Mesothelial cell of epicardium (in vitro differentiated cells): Measurements from ENCODE around the gene DHRS11. TPM values are rescaled to one million over a fixed set of nuclear protein-coding genes. Genes with fewer than 3 reads are reported as not detected.
A peak's percentile ranks its signal among the peaks of the same experiment; 100 is the strongest.

Source experiments
- DNase-seq, 2 experiments: peaks; one replicate each; pipeline ENCODE4 v3.0.0; 2021; ENCODE audit warnings: low spot score in 2 of 2; ENCODE audit not compliant: unreplicated experiment in 2 of 2
- H3K27ac Mint-ChIP-seq: 2 replicates; pipeline ENCODE4 v1.8.0; 2021; ENCODE audit warnings: mixed read lengths
- H3K27me3 Mint-ChIP-seq: 2 replicates; pipeline ENCODE4 v1.8.0; 2021; ENCODE audit warnings: low read depth, mixed read lengths
- H3K36me3 Mint-ChIP-seq: 2 replicates; pipeline ENCODE4 v1.8.0; 2021; ENCODE audit warnings: mixed read lengths
- H3K4me1 Mint-ChIP-seq: 2 replicates; pipeline ENCODE4 v1.8.0; 2021; ENCODE audit warnings: mixed read lengths
- H3K4me3 Mint-ChIP-seq: 2 replicates; pipeline ENCODE4 v1.8.0; 2021; ENCODE audit warnings: mild to moderate bottlenecking, moderate library complexity, mixed read lengths
- H3K9me3 Mint-ChIP-seq: 2 replicates; pipeline ENCODE4 v1.8.0; 2021; ENCODE audit warnings: mixed read lengths
- total RNA-seq: library from RNA; stranded (reverse); gene quantifications from 3 replicates; pipeline ENCODE4 v1.2.1, GENCODE V29; 2021
- TF ChIP-seq, protein P1 (sequence below): fragments of 200-600 bp; sonication (generic); IDR thresholded peaks from one replicate; pipeline ENCODE4 v1.5.0; 2021; ENCODE audit warnings: antibody characterized with exemption; ENCODE audit not compliant: unreplicated experiment

Gene DHRS11
- total RNA-seq, 1 donor from 2014 or later = 15.0 TPM

DNA sequence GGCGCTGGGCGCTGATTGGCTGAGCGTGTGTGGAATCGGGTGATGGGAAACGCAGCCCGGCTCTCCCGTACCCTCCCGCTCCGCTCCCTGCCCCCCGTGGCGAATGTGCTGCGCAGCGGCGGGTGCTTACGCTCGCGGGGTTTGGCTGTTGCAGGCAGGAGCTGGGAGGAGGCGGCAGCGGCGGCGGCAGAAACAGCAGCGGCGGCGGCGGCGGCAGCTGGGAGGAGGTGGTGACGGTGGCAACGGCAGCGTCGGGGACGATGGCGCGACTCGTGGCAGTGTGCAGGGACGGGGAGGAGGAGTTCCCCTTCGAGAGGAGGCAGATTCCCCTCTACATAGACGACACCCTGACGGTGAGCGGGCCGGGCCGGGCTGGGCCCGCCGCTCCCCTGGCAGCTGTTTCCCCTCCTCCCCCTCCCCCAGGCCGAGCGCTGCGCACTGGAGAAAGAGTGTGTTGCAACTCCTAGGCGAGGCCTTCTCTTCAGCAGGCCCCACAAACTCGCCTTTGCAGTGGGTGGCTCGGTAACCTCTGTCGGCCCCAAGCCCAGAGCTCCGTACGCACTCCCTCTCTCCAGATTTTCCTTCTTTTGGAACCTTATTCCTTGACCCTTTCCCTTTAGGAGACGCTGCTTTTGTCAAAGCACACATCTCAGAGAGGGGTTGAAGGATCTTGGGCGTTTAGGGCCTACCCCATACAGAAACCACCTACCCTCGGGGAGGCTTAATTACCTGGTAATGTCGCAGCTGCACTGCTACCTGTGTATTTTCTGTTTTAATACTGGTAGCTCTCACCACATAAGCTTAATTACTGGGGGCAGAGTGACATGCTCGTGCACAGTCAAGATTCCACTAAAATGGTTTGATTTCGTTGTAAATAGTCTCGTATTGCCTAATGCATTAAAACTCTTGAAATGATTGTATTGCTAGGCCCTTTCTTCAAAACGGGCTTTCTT lies 45.9 kb upstream of the DHRS11 start:
- peak; percentile 97 for DNase-seq
- Mint-ChIP-seq H3K9me3 (no peaks in the 10 kb centered on the region), H3K27me3 (no peaks in the 10 kb centered on the region), H3K4me1 (peaks cover 29% of the 10 kb centered on the region), H3K36me3 (peaks cover 2% of the 10 kb centered on the region), H3K4me3 (peak overlapping the region; percentile 88), H3K27ac (peak overlapping the region; percentile 98)
- TF ChIP-seq, protein P1, sequence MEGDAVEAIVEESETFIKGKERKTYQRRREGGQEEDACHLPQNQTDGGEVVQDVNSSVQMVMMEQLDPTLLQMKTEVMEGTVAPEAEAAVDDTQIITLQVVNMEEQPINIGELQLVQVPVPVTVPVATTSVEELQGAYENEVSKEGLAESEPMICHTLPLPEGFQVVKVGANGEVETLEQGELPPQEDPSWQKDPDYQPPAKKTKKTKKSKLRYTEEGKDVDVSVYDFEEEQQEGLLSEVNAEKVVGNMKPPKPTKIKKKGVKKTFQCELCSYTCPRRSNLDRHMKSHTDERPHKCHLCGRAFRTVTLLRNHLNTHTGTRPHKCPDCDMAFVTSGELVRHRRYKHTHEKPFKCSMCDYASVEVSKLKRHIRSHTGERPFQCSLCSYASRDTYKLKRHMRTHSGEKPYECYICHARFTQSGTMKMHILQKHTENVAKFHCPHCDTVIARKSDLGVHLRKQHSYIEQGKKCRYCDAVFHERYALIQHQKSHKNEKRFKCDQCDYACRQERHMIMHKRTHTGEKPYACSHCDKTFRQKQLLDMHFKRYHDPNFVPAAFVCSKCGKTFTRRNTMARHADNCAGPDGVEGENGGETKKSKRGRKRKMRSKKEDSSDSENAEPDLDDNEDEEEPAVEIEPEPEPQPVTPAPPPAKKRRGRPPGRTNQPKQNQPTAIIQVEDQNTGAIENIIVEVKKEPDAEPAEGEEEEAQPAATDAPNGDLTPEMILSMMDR = no peak

DNA sequence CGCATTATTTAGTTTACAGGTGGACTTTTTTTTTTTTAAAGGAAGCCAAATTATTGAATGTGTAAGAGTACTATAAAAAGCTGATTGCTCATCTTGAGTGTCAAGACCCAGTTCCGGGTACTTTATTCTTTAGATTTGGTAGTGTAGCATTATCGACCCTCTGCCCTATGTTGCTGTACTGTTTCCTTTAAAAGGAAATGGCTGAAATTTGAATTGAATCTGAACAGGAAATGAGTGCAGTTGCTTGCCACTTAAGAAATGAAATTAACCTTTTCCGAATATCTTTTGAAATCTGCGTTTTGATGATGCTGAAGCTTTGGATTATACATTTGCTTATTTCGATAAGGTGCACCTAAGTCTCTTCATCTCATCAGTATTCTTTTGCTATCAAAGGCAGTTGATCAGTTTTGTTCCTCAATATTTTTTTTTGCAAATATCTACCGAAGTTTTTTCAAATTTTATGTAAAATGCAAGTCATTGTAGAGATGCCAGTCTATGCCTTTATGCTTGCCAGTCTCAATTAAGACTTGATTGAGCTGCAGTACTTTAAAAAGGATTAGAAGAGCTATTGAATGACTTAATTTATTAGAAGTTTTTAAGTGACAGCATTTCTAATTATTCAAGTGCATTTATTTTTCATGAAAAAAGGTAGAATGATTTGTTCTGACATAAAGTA lies 45.1 kb upstream of the DHRS11 start:
- Mint-ChIP-seq H3K9me3 (no peaks in the 10 kb centered on the region), H3K4me3 (peak overlapping the region; percentile 88), H3K36me3 (peaks cover 2% of the 10 kb centered on the region), H3K27ac (peak overlapping the region; percentile 98), H3K4me1 (peaks cover 29% of the 10 kb centered on the region), H3K27me3 (no peaks in the 10 kb centered on the region)
- DNase-seq = no peak
- TF ChIP-seq, protein P1 = no peak

DNA sequence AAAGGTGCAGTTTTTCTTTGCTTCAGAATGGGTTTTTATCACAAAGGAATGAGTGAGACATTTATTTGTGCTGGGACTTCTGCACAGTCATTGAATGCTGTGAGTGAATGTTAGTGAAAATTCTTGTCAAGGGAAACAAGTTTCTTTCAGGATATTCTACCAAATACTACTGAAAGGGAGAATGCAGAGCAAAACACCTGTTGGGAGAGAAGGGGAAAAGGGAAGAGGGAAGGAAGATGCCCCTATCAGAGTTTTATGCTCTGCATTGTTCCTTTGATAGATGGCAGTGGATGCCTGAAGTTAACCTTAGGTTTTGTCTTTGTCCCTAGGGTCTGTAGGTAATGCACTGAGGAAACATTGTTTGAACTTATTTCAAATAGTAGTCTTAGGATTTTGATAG lies 43.9 kb upstream of the DHRS11 start:
- peaks cover 29% of the 10 kb centered on the region for H3K4me1 Mint-ChIP-seq
- H3K4me3 Mint-ChIP-seq = peak overlapping the region; percentile 7
- H3K9me3 Mint-ChIP-seq = no peaks in the 10 kb centered on the region
- peaks cover 2% of the 10 kb centered on the region for H3K36me3 Mint-ChIP-seq
- H3K27ac Mint-ChIP-seq = peak overlapping the region; percentile 98
- no peaks in the 10 kb centered on the region for H3K27me3 Mint-ChIP-seq
- DNase-seq = no peak
- TF ChIP-seq, protein P1 = no peak

DNA sequence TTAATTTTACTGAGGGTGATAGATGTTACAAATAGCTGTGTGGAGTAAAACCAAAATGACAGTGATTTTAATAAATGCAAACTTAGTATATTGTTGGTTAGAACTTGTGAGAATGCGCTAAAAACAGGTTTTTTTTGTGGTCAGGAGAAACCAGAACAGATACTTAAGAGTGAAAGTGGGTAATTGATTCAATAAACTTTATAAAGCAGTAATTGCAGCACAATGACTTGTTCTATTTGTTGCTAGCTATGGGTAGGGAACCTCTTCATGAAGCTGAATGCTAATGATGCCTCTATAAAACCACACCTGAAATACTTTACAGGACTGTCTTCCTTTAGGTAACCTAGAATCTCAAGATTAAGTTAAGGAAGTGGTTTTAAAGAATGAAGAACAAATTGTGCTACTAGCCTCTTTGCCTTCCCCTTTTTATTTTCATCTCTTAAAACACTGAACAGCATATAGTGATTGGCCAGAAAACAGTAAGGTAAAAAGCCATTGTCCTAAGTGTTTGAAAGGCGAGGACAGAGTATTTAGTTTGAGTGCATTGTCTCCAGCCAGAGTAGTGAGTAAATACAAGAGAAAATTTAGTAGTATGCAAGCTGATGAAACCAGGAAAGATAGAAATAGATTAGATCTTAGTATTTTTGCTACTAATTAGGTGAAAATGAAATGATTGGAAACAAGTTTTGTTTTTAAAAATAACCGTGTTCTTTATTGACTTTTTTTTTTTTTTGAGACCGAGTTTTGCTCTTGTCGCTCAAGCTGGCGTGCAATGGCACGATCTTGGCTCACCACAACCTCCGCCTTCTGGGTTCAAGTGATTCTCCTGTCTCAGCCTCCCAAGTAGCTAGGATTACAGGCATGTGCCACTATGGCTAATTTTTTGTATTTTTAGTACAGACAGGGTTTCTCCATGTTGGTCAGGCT lies 40.9 kb upstream of the DHRS11 start:
- peaks cover 4% of the 10 kb centered on the region for H3K36me3 Mint-ChIP-seq
- H3K27me3 Mint-ChIP-seq = no peaks in the 10 kb centered on the region
- TF ChIP-seq, protein P1 = no peak
- H3K4me3 Mint-ChIP-seq = no peak overlapping the region
- DNase-seq = no peak
- H3K27ac Mint-ChIP-seq = peak overlapping the region; percentile 54
- no peaks in the 10 kb centered on the region for H3K9me3 Mint-ChIP-seq
- H3K4me1 Mint-ChIP-seq = peaks cover 22% of the 10 kb centered on the region

DNA sequence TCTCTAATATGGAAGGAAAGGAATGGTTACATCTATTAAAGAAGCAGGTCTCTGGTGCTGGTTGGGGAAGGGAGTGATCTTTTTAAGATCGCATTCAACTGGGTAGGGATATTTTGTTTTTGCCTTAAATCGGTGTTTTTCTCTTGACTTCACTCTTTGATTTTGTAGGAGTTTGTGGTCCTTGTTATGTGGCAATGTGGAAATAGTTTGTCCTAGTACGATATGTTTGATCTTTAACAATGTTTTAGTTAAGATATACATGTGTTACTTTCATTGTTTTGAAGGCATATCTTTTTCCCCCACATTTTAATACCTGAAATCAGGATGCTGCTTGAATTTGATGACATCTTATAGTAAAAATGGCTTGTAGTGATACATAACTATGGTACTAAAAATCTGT lies 38.2 kb upstream of the DHRS11 start:
- H3K27me3 Mint-ChIP-seq = no peaks in the 10 kb centered on the region
- no peak for DNase-seq
- peaks cover 4% of the 10 kb centered on the region for H3K4me1 Mint-ChIP-seq
- H3K36me3 Mint-ChIP-seq = peaks cover 19% of the 10 kb centered on the region
- TF ChIP-seq, protein P1 = no peak
- peak overlapping the region; percentile 18 for H3K27ac Mint-ChIP-seq
- no peaks in the 10 kb centered on the region for H3K9me3 Mint-ChIP-seq
- H3K4me3 Mint-ChIP-seq = no peak overlapping the region
